T-helper 1 cell treated with Interleukin-12 subunit alpha and Interleukin-12 subunit beta and Interleukin-4 antibody, amounts not matched to agents 30 ng/mL and 1 ng/mL, for 36 hours (primary cell): ENCODE measurements around the gene MAP4K4. TPM values are rescaled to one million over a fixed set of nuclear protein-coding genes. Genes with fewer than 3 reads are reported as not detected.

Experiments
- total RNA-seq: library from RNA; stranded (reverse); gene quantifications from 2 replicates; pipeline ENCODE4 v1.2.3, GENCODE V29; 2022

Gene MAP4K4
- total RNA-seq, 1 donor from 2014 or later, result 120 TPM

Other genes with a start within 250 kb of the MAP4K4 start
- gene RFX8, start 222.6 kb upstream of the MAP4K4 start, total RNA-seq, result 2.8 and 4.3 TPM in 2 replicates